K562 (cell line): Measurements from ENCODE around the gene CEBPA. TPM values are rescaled to one million over a fixed set of nuclear protein-coding genes. Genes with fewer than 3 reads are reported as not detected.

Source experiments
- ATAC-seq: fragments of 200-7000 bp; cut with Tn5 transposase; 3 replicates; pipeline ENCODE4 v1.9.1; 2020; ENCODE audit warnings: moderate library complexity
- BruUV-seq: library from RNA; stranded (reverse); fragments of 400-500 nt; replicated peaks from 2 replicates; lab custom pipeline; 2021; lab: Mats Ljungman, UMichigan
- CTCF ChIA-PET: fragments of 300-600 bp; formaldehyde crosslinking; extraction: SDS; loops from one replicate; lab custom pipeline; 2021; ENCODE audit warnings: low intra/inter-chr PET ratio; lab: Yijun Ruan, JAX
- POLR2A ChIA-PET: fragments of 300-600, 350-650 bp; sonication (Branson Sonifier 250); formaldehyde crosslinking; extraction: SDS; loops from one replicate; lab custom pipeline; 2021; ENCODE audit warnings: antibody characterized with exemption, inconsistent platforms; lab: Yijun Ruan, JAX
- DNase-seq, 4 experiments: peaks; one replicate each; pipeline versions ENCODE4 v3.0.0 to v3.0.0-alpha.2; 2011 to 2018; ENCODE audit warnings: low spot score in 3 of 4, mixed read lengths in 3 of 4; ENCODE audit errors: extremely low read depth in 1 of 4
- FAIRE-seq: peaks from 2 replicates; lab custom pipeline; 2011; peaks lifted over from hg19 to GRCh38; lab: Jason Lieb, UNC
- H2AFZ ChIP-seq: 2 replicates; pipeline ENCODE4 v1.6.0; 2011; ENCODE audit warnings: low read depth, low read length, control low read depth, inconsistent platforms
- H3K27ac ChIP-seq: fragments of 200-600 bp; 3 replicates; pipeline ENCODE4 v1.8.0; 2011; ENCODE audit warnings: low read depth, mild to moderate bottlenecking, control low read depth, inconsistent platforms, low read length, moderate library complexity, mixed read lengths; ENCODE audit errors: extremely low read depth
- H3K27me3 ChIP-seq, 2 experiments: fragments of 300-600 bp in 1 of 2; 2 replicates in 1 of 2; 3 replicates in 1 of 2; pipeline versions ENCODE4 v1.6.0 to v1.8.0; 2011; ENCODE audit warnings: inconsistent platforms in 2 of 2, low read length in 2 of 2, mild to moderate bottlenecking in 1 of 2, mixed read lengths in 1 of 2, moderate library complexity in 1 of 2; ENCODE audit not compliant: control insufficient read depth in 2 of 2, insufficient read depth in 2 of 2
- H3K36me3 ChIP-seq: fragments of 300-600 bp; 3 replicates; pipeline ENCODE4 v1.8.0; 2011; ENCODE audit warnings: mild to moderate bottlenecking, low read length, inconsistent platforms; ENCODE audit not compliant: control insufficient read depth, insufficient read depth
- H3K4me1 ChIP-seq, 2 experiments: fragments of 200-600 bp in 1 of 2; replicated peaks in 1 of 2; 2 replicates in 1 of 2; 3 replicates in 1 of 2; pipeline versions ENCODE4 v1.5.1 to v1.8.0; 2011; ENCODE audit warnings: inconsistent platforms in 2 of 2, low read length in 2 of 2, mild to moderate bottlenecking in 1 of 2, mixed read lengths in 1 of 2, moderate library complexity in 1 of 2; ENCODE audit not compliant: control insufficient read depth in 2 of 2, insufficient read depth in 2 of 2
- H3K4me2 ChIP-seq: 2 replicates; pipeline ENCODE4 v1.6.1; 2011; ENCODE audit warnings: low read length, control low read depth, inconsistent platforms, mixed read lengths; ENCODE audit not compliant: insufficient read depth
- H3K4me3 ChIP-seq: fragments of 200-600 bp; sonication (generic), shearing (Covaris generic); 2 replicates; pipeline ENCODE4 v1.5.1; 2016; ENCODE audit warnings: control low read depth, inconsistent platforms
- H3K79me2 ChIP-seq: fragments of 200-600 bp; 3 replicates; pipeline ENCODE4 v1.8.0; 2011; ENCODE audit warnings: low read length, inconsistent platforms; ENCODE audit not compliant: control insufficient read depth, insufficient read depth
- H3K9ac ChIP-seq, 2 experiments: 2 replicates each; pipeline versions ENCODE4 v1.6.0 to v1.6.1; 2011; ENCODE audit warnings: low read depth in 2 of 2, low read length in 2 of 2, control low read depth in 1 of 2, inconsistent platforms in 1 of 2, mild to moderate bottlenecking in 1 of 2, mixed read lengths in 1 of 2; ENCODE audit not compliant: insufficient read depth in 1 of 2
- H3K9me1 ChIP-seq: one replicate; pipeline ENCODE4 v1.6.0; 2011; ENCODE audit warnings: inconsistent platforms, mild to moderate bottlenecking, low read length, moderate library complexity; ENCODE audit not compliant: control insufficient read depth, insufficient read depth
- H3K9me3 ChIP-seq: replicated peaks from 2 replicates; pipeline ENCODE4 v1.5.1; 2011; ENCODE audit warnings: low read depth, low read length, inconsistent platforms; ENCODE audit not compliant: control insufficient read depth, insufficient read depth
- H4K20me1 ChIP-seq: replicated peaks from 2 replicates; pipeline ENCODE4 v1.6.1; 2011; ENCODE audit warnings: low read length, inconsistent platforms, mixed read lengths; ENCODE audit not compliant: control insufficient read depth, insufficient read depth
- ARID3B ChIP-seq: fragments of 250-450 bp; sonication (Bioruptor Pico); IDR thresholded peaks from 2 replicates; pipeline ENCODE4 v1.4.0; 2020; ENCODE audit warnings: borderline replicate concordance
- MEF2A ChIP-seq: IDR thresholded peaks from 2 replicates; pipeline ENCODE4 v1.6.1; 2011; ENCODE audit warnings: low read depth, mild to moderate bottlenecking, low read length, moderate library complexity; ENCODE audit not compliant: control insufficient read depth
- THRB ChIP-seq: fragments of 450-650 bp; formaldehyde crosslinking; conservative IDR thresholded peaks from 2 replicates; pipeline ENCODE4 v1.4.0; 2022; ENCODE audit warnings: mild to moderate bottlenecking, missing genetic modification characterization
- ZBTB8A ChIP-seq: fragments of 450-650 bp; IDR thresholded peaks from 2 replicates; pipeline ENCODE4 v1.6.1; 2018; ENCODE audit warnings: mild to moderate bottlenecking, moderate library complexity; ENCODE audit not compliant: partially characterized antibody
- WGBS: fragments of 100-300 bp; shearing (Covaris generic); methylation state at CpG from one replicate; pipeline ENCODE4 v1.1.6; 2016; ENCODE audit warnings: low coverage, mixed read lengths; ENCODE audit not compliant: insufficient coverage; ENCODE audit errors: missing lambda C conversion rate; 5-methylcytosine and 5-hydroxymethylcytosine counted together
- in situ Hi-C: fragments of 300-500 bp; cut with MboI; formaldehyde crosslinking; loops from 4 replicates; pipeline ENCODE4 v1.15.0; 2018; ENCODE audit warnings: inconsistent platforms, mixed read lengths
- intact Hi-C: fragments of 100-400 bp; cut with micrococcal nuclease; formaldehyde crosslinking; loops from 2 replicates; pipeline ENCODE4 v1.14.2; 2022
- polyA plus RNA-seq, 8 experiments: library from polyadenylated mRNA; depleted of rRNA in 4 of 8; stranded (reverse) in 5 of 8; unstranded in 3 of 8; fragments of >200 nt; fragmentation: Nextera tagmentation in 2 of 8; fragmentation: Illumina TruSeq in 1 of 8; extraction: Ambion mirVana in 2 of 8; extraction: Trizol in 1 of 8; gene quantifications; 2 replicates each; pipeline versions ENCODE4 v1.2.1 to v1.2.3, GENCODE V29; 2011 to 2014; ENCODE audit warnings: inconsistent platforms in 1 of 8, missing spikeins in 1 of 8
- total RNA-seq, 7 experiments: library from RNA; depleted of rRNA in 6 of 7; stranded (reverse); fragments of >200 nt in 6 of 7; fragmentation: Illumina TruSeq in 2 of 7; extraction: Trizol in 2 of 7; gene quantifications; 2 replicates each; pipeline versions ENCODE4 v1.2.1 to v1.2.3, GENCODE V29; 2011 to 2021; ENCODE audit warnings: low replicate concordance in 1 of 7

Gene CEBPA
- total and polyA plus RNA-seq, 9 of the 15 experiments (the other 6 are each of a cell fraction or from before 2014, with no cell fraction given): 0.03 to 0.59 (median 0.15) TPM; not detected in 2

- Histone ChIP-seq H3K4me1 (peaks cover 3 to 37% of the 10 kb centered on the region in 2 experiments; a peak in 3 of 5 replicates), H3K27me3 (peaks cover 6 to 49% of the 10 kb centered on the region in 2 experiments; a peak in 4 of 5 replicates), H2AFZ (no peak overlapping the region), H3K4me2 (no peak overlapping the region), H3K9me3 (no peaks in the 10 kb centered on the region; the same call in 1 of the 2 replicates), H3K36me3 (no peaks in the 10 kb centered on the region), H3K9ac (no peak overlapping the region), H3K27ac (no peak overlapping the region), H3K4me3 (no peak overlapping the region), H3K9me1 (no peaks in the 10 kb centered on the region), H3K79me2 (no peaks in the 10 kb centered on the region), H4K20me1 (no peaks in the 10 kb centered on the region)
- no peak for FAIRE-seq
- ChIA-PET POLR2A (interaction anchor here (0.6 to 0.8 kb wide), 3 partner anchors 12 to 84 kb away, joined by 3 read pairs; no protein-coding TSS in a partner anchor), CTCF (no interaction called here)
- ATAC-seq: no peak
- TF ChIP-seq ZBTB8A: no peak
- TF ChIP-seq THRB (CRISPR knock-in tag): no peak
- TF ChIP-seq MEF2A: no peak
- no peak for TF ChIP-seq ARID3B (CRISPR knock-in tag)
- WGBS: 30% methylated on average over 4 of the region's 4 CpGs
- no TSS peak for BruUV-seq
- DNase-seq: no peak
- intact Hi-C loops (no loop called here), in situ Hi-C loops (no loop called here)
Measured at GRCh38 chr19:33278023-33278402, 24.3 kb downstream of the CEBPA start.
